ENCODE data around the gene NT5DC2. TPM values are rescaled to one million over a fixed set of nuclear protein-coding genes. Genes with fewer than 3 reads are reported as not detected.

Gene NT5DC2
- polyA plus RNA-seq, 12 donors: 31.8 to 163 (median 82.8) TPM; not detected in 1

DNA sequence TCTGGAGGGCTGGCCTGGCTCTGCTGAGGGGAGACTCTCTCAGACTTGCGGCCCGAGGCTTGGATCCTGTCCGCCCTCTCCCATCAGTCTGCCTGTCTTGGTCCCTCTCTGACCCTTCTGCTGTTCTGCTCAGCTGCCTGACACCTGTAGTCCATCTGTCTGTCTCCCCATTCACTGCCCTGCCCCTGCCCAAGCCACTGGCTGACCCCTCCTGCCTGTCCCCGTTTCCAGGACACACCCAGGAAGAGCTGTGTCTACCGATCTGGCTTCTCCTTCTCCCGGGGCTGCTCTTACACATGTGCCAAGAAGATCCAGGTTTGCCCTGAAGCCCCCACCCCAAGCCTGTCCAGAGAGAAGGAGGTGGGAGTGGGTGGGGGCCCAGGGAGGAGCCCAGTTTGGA lies 18.5 kb downstream of the NT5DC2 start:
- no peak for DNase-seq

DNA sequence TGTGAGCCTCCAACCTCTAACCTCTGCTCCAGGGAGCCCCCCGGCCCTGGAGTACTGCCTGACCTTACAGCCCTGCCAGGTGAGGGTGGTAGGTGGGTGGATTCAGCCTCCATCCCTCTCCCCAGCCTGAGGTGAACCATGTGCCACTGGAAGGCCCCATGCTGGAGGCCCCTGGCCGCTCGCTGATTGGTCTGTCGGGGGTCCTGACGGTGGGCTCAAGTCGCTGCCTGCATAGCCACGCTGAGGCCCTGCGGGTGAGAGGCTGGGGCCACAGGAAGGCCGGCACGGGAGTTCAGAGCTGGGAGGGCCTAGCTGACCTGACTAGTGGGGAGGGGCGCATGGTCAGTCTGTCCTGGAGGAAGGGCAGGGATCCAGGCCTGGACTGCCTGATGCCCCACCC lies 19.1 kb downstream of the NT5DC2 start:
- no peak for DNase-seq

DNA sequence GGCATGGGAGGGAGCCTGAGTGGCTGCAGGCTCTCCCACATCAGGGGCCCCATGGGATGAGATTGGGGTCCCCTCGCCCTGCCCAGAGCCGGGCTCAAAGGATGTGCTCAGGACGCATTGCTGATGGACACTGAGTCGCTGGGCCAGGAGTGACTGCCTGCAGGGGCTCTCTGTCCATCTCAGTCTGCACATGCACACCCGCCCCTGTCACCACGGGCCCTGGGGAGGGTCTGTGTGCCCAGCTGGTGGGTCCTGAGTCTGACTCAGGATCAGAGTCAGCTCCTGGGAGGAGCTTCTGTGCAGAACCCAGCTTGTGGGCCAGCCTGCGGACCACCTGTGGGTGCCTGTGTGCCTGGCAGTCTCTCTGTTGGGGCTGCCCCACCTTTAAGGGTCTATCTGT lies 20.4 kb downstream of the NT5DC2 start:
- no peak for DNase-seq

DNA sequence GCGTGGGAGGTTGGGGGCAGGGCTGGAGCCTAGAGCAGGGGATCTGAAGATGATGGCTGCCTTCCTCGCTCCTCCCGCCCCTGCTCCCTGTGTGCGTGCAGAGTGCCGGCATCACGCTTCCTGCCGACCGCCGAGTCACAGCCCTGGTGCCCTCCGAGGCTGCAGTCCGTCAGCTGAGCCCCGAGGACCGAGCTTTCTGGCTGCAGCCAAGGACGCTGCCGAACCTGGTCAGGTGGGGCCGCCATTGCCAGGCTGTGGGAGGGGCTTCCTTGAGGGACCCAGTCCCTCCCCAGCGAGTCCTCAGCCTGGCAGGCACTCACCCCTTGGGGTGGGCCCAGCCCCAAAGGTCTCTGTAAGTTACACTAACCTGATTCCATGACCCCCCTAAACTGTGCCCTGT lies 20.9 kb downstream of the NT5DC2 start:
- no peak for DNase-seq

DNA sequence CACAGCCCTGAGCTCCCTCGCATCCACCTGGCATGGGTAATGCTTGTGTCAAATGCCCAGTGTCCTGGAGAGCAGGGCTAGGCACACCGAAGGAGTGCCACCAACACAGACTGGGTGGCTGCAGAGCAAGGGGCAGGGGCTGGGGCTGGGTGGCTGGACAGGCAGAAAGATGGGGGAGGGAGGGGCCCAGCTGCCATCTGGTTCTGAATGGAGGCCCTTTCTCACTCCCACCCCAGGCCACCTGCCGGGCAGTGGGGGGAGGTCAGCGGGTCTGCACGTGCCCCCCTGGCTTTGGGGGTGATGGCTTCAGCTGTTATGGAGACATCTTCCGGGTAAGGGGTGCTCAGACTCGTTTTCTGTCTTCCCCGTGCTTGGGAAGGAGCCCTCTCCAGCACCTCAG lies 21.6 kb downstream of the NT5DC2 start:
- no peak for DNase-seq

DNA sequence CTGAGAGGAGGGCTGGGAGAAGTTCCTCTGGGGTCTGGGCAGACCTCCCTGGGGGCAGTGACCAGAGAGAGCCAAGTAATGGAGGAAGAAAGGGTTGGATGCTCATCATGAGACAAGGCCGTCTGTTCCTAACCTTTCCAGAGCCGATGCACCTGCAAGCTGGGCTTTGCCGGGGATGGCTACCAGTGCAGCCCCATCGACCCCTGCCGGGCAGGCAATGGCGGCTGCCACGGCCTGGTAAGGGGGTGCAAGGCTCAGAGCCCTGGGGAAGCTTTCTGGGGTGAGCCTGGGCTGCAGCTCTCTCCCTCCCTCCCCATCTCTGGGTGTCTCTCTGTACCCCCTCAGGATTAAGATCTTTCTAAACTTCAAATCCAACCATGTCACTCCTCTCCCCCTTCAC lies 22.1 kb downstream of the NT5DC2 start:
- no peak for DNase-seq

DNA sequence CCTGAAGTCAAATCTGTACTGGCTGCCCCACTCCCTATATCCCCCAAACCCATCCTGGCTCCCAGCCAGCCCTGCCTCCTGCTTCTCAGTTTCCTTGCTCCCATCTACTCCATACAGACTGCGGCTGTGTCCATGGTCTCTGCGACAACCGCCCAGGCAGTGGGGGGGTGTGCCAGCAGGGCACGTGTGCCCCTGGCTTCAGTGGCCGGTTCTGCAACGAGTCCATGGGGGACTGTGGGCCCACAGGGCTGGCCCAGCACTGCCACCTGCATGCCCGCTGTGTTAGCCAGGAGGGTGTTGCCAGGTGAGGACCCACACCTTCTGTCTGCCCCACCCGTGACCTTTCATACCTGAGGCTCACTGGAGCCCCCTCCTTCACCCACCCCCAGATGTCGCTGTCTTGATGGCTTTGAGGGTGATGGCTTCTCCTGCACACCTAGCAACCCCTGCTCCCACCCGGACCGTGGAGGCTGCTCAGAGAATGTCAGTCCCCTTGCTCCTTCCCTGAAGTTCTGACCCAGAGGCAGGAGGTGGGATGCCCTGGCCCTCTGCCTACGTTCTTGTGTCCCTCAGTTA lies 23.8 kb downstream of the NT5DC2 start:
- DNase-seq: no peak

DNA sequence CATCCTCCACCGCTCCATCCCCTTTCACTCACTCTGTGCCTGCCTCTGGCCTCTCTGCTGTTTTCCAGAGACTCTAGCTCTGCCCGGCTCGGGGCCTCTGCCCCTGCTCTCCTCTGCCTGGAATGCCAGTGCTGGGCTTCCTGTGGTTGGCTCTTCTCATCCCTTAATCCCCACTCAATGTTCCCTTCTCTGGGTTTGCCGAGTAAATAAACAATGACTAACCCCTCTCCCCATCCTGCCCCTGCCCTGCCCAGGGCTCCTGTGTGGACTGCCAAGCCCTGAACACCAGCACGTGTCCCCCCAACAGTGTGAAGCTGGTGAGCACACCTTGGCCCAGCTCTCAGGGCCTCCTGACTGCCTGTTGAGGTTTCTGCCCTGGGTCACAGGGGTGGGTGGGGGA lies 26.3 kb downstream of the NT5DC2 start:
- DNase-seq: no peak

DNA sequence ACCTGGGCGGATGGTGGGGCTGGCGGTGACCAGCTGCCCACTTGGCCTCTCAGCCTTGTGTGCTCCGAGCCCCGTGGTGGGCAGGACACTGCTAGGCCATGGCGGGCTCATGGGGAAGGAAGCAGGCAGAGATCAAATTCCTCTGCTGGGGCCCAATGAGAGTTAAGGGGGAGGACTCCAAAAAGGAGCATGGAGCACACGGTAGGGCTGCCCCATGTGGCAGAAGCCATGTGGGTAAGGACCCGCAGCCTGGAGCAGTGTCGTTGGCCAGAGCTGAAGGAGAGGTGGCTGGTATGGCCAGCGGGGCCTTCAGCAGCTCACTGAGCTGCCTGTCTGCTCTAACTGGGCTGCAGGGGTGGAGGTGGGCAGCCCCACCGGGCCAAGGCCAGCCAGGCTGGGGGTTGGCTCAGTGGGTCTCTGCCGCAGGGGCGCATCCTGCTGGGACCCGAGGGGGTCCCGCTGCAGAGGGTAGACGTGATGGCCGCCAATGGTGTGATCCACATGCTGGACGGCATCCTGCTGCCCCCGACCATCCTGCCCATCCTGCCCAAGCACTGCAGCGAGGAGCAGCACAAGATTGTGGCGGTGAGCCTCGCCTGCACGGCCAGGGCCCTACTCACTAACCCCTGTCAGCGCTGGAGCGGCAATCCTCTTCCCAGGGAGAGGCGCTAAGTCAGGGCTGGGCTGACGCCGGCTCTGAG lies 27.2 kb downstream of the NT5DC2 start:
- no peak for DNase-seq

DNA sequence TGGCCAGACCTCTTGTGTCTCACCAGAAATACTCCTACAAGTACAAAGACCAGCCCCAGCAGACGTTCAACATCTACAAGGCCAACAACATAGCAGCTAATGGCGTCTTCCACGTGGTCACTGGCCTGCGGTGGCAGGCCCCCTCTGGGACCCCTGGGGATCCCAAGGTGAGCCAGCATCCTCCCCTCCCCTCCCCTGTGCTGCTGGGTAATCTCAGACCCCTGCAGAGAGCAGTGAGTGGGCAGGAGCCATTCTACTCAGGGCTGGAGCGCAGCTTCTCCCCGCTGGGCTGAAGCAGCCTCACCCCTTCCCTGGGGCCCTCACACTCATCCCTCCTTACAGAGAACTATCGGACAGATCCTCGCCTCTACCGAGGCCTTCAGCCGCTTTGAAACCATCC lies 28.7 kb downstream of the NT5DC2 start:
- no peak for DNase-seq

DNA sequence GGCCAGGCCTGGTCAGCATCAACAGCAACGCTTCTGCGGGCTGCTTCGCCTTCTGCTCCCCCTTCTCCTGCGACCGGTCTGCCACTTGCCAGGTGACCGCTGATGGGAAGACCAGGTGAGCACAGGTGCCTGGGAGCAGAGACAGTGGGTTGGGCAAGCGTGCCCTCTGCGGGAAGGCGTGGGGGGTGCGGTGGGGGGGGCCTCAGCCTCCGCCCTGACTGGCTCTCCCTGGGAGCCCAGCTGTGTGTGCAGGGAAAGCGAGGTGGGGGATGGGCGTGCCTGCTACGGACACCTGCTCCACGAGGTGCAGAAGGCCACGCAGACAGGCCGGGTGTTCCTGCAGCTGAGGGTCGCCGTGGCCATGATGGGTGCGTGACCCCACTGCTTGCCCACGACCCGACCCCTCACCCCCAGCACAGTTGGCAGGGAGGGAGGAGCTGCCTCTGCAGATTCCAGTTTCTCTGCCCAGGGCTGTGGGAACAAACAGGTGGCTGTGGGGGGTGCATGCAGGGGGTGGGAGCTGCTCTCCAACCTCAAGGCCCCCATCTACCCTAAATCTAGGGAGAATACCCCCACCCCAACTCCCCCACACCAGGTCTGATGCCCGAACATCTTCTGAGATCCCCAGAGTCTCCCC lies 29.8 kb downstream of the NT5DC2 start:
- no peak for DNase-seq

DNA sequence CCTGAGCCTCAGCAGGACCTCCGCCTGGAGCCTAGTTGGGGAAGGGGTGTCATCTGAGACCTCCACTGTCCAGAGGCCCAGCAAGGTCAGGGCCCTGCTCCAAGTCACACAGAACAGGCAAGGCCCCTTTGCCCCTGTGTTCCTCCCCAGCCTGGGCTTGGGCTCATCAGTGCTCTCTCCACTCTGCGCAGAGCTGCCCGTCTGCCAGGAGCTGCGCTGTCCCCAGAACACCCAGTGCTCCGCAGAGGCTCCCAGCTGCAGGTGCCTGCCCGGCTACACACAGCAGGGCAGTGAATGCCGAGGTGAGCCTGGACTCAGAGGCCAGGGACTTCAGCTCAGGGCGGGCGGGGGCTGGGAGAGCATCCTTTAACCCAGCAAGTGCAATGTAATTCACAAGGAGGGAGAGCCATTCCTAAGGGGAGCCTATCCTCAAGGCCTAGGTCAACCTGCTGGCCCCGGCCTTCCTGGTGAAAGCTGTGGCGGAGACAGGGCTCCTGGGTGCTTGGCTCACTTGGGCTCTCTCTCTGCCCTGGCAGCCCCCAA lies 30.8 kb downstream of the NT5DC2 start:
- no peak for DNase-seq

DNA sequence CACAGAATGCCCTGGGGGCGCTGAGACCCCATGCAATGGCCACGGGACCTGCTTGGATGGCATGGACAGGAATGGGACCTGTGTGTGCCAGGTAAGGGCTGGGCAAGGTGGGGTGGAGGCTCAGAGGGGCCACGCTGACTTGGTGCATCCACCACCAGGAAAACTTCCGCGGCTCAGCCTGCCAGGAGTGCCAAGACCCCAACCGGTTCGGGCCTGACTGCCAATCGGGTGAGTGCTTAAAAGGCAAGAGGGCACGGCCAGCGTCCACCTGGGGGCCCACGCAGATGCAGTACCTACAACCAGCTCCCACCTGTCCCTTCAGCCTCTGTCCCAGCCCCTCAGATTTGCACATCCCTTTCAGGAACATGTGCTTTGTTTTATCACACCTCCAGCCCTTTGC lies 31.7 kb downstream of the NT5DC2 start:
- no peak for DNase-seq

DNA sequence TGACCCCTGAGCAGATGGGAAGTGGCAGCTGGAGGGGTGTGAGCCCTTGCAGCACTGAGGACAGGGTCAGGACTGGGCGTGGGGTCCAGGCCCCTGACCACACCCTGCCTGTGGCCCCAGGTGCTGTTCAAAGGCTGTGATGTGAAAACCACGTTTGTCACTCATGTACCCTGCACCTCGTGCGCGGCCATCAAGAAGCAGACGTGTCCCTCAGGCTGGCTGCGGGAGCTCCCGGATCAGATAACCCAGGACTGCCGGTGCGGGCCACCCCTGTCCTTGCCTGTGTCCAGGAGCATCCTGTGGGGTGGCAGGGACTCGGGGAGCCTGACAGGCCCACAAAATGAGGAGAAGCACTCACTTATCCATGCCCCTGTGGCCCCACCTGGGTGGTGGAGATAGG lies 32.6 kb downstream of the NT5DC2 start:
- no peak for DNase-seq

DNA sequence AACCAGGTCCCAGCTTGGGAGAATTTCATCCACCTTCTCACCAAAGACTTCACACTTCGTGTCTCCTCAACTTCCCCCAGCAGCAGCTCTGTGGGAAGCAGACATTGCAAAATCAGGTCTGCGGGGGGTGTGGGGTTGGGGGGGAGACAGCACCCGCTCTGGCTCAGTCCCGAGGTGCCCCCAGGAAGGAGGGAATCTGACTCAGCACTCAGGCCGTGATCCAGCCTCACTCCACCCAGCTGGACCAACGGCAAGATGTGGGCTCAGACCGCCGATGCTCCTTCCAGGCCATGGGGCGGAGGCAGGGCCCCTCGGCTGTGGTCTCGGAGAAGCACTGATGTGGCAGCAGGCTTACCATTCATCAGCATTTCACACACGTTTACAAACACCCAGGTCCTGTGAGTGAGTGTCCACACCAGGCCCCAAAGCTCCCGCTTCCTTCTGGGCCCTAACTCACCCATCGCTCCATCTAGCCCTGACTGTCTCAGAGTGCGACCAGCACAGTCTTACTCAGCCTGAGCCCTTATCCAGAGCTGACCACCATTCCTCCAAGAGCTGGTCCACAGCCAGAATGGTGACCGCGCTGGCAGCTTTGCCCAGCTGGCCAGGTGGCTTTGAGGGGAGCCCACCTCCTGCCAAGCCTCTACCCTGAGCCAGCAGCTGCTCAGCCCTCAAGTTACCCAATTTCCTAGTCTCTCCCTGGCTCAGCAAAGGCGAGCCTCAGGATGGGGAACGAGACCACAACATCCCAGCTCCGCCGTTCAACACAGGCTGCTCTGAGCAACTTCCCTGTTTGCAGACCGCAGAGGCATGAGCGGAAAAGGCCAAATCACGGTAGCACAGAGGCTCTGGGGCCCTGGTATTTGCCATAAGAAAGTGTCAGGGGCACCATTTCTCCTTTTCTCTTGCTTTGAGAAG lies 35.3 kb downstream of the NT5DC2 start:
- DNase-seq: peak; percentile 27

DNA sequence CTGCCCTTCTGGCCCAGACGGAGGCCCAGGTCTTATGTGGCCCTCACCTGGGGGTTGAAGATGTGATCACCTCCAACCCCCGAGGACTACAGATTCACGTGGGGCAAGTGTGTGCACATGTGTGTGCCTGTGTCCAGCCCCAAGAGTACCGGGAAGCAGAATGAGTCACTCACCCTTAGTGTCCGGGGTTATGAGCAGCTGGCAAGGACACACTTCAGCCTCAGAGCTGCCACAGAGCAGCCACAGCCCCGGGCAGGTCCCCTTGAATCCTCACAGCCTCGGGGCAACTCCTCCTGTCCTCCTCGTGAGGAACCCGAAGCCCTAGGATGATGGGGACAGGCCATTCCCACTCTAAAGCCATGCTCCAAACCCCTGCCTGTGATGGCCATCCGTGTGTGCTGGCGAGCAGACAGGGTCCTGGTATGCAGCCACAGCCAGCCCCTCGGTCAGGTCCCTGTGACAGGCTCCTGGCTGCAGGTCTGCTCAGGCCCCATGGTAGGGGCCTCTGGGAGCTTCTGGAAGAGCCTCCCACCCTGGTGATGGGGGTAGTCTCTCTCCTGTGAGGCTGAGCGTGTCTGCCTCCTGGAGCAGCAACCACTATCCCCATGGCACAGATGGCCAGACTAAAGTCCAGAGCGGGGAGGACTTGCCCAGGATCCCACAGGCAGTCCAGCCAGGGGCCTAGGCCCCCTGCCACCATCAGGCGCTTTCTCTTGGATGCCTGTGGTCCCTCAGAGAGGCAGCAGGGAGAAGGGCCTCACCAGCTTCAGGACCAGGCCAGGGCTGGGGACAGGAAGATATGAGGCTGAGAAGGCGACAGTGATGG lies 37.7 kb downstream of the NT5DC2 start:
- no peak for DNase-seq

DNA sequence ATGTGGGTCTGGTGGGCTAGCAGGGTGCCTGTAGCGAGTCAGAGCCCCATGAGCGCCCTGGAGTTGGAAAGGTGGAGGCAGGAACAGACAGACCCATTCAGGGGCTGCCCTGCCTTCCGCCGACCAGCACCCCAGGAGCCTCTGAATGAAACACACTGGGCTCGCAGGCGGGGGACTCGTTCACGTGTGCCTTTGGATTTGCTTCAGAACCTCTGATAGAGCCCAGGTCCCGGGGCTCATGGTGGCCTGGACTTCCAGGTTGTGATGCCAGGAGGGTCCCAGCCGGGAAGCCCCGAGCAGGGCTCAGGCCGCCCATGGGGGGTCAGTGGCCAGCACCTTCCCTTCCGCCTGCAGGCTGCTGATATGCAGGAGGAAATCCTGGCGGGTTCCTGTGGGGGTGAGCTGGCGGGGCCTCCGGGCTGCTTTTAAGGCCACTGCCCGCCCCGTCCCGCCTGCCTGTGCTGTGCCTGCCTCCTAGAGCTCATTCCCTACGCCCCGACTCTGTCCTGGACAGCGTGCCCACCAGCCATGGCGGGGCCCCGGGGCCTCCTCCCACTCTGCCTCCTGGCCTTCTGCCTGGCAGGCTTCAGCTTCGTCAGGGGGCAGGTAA lies 38.7 kb downstream of the NT5DC2 start, which contains the start of gene STAB1:
TSS of gene STAB1 (plus strand) at position 453 of the 610 bp plus-strand sequence. CDS start at position 529, 76 bp downstream.
- no peak for DNase-seq

DNA sequence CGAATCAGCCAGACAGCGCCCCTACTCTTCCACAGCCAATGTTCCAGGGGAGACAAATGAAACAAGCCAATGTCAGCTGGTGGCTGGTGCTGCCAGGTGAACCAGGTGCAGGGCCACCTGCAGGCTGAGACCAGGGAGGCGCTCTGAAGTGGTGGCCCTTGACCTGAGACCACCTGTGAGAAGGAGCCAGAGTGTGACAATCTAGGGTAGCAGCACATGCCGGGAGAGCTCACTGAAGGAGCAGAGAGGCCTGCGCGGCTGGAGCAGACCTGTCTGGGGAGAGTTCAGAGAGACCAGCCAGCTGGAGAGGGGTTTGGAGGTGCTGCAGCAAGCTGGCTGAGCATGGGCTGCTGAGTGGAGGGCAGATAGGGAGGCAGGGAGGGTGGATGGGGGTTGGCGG lies 39.2 kb downstream of the NT5DC2 start:
- DNase-seq: no peak

DNA sequence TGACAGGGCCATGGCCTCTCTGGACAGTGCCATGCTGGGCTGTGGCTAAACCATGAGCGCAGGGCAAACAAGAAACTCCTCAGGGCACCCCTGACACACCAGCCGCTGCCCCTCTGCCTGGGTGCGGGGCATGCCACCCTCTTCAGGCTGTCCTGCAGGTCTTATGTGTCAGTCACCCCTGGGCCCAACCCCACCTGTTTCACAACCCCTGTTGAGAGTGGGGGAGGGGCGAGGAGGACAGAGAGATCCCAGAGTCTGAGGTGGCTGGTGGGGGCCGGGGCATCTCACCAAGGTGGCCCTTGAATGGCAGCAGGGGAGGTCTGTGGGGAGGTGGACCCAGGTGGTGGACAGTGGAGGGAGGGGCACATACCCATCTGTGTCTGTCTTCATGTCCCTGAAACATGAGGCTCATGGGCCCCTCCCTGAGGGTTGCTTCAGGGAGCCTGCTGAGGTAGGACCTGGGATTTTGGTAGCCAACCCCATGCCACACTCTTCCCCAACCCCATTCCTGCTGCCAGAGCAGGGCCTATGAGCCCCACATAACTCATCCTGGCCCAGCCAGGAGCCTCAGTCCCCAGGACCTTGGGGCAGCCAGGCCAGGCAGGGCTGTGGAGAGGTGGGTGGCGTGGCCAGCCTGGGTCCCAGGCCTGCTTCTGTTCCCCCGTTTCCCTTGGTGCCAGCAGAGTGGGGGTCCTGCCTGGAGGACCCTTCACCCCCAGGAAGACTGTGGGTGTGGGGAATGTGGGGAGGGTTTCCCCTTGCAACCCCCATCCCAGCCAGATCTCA lies 40.2 kb downstream of the NT5DC2 start:
- no peak for DNase-seq

DNA sequence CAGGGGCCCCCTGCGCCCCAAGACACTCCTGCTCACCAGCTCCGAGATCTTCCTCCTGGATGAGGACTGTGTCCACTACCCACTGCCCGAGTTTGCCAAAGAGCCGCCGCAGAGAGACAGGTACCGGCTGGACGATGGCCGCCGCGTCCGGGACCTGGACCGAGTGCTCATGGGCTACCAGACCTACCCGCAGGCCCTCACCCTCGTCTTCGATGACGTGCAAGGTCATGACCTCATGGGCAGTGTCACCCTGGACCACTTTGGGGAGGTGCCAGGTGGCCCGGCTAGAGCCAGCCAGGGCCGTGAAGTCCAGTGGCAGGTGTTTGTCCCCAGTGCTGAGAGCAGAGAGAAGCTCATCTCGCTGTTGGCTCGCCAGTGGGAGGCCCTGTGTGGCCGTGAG lies 41.6 kb downstream of the NT5DC2 start:
- no peak for DNase-seq
